ENCODE results near the gene RAB44. TPM values are rescaled to one million over a fixed set of nuclear protein-coding genes. Genes with fewer than 3 reads are reported as not detected.

RAB44 gene
- total RNA-seq, 6 experiments from 2014 or later: 0.05 to 0.07 (median 0.07) TPM; not detected in 3

DNA sequence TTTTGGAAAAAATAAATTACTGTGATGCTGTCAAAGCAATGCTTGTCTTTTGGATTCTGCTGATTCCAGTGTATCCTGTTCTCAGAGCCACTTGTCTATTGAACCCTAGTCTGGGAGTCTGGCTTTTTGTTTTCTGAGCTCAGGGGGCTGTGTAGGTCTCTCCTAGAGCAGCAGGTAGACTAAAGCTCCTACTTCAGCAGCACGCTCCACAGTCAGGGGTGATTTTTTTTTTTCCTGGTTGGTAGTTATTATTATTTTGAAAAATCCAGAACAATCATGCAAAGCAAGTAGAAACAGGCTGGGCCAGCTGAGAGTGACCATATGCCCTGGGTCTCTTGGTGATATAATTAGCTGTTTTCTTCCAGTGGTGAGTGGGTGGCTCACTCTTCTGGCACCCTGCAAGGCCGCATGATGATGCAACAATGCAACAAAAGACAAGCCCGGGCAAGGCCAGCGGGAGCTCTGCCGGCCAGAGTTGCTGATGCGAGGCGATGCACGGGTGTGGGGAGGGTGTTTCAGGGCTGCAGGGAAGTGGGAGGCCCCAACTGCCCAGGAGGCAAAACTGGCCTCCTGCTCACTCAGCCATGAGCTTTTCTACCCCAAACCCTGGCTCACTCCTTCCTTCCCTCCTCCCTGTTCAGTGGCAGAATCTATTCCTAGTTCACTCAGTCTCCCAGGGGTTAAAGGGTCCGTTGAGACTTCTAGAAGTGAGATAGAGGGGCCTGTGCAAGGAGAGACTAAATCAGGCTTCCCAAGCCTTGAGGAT lies 30.6 kb upstream of the RAB44 start:
- 14% methylated on average over 8 of the region's 9 CpGs for WGBS (ENCODE audit: insufficient coverage, low coverage, low lambda C conversion rate, missing lambda C conversion rate)
- Histone ChIP-seq H3K4me3 (no peak overlapping the region), H3K36me3 (no peaks in the 10 kb centered on the region), H3K27me3 (no peaks in the 10 kb centered on the region), H3K4me1 (peaks cover 0 to 10% (median 0%) of the 10 kb centered on the region in 4 donors), H3K9me3 (no peaks in the 10 kb centered on the region), H3K27ac (no peak overlapping the region)
- intact Hi-C loops (cut with DNase I): no loop called here
- DNase-seq (peak; percentile 66 to 82 (median 78)), ATAC-seq (peak; percentile 75 to 90 (median 87))
- TF ChIP-seq, protein P1, sequence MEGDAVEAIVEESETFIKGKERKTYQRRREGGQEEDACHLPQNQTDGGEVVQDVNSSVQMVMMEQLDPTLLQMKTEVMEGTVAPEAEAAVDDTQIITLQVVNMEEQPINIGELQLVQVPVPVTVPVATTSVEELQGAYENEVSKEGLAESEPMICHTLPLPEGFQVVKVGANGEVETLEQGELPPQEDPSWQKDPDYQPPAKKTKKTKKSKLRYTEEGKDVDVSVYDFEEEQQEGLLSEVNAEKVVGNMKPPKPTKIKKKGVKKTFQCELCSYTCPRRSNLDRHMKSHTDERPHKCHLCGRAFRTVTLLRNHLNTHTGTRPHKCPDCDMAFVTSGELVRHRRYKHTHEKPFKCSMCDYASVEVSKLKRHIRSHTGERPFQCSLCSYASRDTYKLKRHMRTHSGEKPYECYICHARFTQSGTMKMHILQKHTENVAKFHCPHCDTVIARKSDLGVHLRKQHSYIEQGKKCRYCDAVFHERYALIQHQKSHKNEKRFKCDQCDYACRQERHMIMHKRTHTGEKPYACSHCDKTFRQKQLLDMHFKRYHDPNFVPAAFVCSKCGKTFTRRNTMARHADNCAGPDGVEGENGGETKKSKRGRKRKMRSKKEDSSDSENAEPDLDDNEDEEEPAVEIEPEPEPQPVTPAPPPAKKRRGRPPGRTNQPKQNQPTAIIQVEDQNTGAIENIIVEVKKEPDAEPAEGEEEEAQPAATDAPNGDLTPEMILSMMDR (IDR thresholded peaks at IDR 0.05): no peak
- TF ChIP-seq POLR2A (IDR thresholded peaks at IDR 0.05): no peak

DNA sequence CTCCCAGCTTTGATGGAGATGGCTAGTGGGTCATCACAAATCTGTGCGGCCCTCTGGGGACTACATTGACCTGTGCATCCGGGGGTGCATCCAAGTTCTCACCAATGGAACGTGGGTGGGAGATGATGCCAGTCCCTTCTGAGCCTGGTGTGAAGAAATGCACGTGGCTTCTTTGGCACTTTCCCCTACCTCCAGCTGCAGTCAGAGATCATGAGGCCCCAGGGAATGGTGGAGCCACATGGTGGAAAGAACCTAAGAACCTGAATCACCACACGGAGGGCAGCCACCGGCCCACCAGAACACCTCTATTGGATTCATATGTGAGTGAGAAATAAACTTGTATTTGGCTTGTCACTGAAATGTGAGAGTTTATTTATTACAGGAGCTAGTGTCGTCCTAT lies 29.0 kb upstream of the RAB44 start:
- H3K9me3 ChIP-seq: no peaks in the 10 kb centered on the region
- WGBS (ENCODE audit: insufficient coverage, low coverage, low lambda C conversion rate, missing lambda C conversion rate): 84% methylated on average over 4 of the region's 7 CpGs
- TF ChIP-seq POLR2A (IDR thresholded peaks at IDR 0.05): no peak
- TF ChIP-seq, protein P1 (IDR thresholded peaks at IDR 0.05): no peak
- H3K27ac ChIP-seq: no peak overlapping the region
- intact Hi-C loops (cut with DNase I): no loop called here
- peaks cover 0 to 10% (median 0%) of the 10 kb centered on the region in 4 donors for H3K4me1 ChIP-seq
- H3K27me3 ChIP-seq: no peaks in the 10 kb centered on the region
- no peak overlapping the region for H3K4me3 ChIP-seq
- no peak for DNase-seq
- no peaks in the 10 kb centered on the region for H3K36me3 ChIP-seq
- ATAC-seq: no peak

DNA sequence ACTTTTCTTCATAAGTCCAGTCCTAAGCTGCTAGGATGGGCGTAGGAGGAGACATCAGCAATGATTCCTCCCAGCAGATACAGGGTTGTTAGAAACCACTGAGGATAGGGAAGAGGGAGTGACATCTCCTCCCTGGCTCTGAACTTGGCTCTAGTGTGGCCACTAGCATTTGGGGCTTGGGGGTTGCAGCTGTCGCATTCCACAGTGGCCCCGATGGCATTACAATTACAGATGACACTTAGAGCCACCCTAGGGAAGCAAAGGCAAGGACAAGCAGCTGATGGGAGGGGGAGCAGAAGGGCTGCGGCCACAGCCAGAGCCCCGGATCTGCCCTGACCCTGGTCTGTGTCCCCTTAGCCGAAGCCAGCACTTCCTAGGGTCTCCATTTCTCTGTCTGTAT lies 28.6 kb upstream of the RAB44 start:
- no peak for ATAC-seq
- intact Hi-C loops (cut with DNase I): no loop called here
- TF ChIP-seq POLR2A (IDR thresholded peaks at IDR 0.05): no peak
- TF ChIP-seq, protein P1 (IDR thresholded peaks at IDR 0.05): no peak

DNA sequence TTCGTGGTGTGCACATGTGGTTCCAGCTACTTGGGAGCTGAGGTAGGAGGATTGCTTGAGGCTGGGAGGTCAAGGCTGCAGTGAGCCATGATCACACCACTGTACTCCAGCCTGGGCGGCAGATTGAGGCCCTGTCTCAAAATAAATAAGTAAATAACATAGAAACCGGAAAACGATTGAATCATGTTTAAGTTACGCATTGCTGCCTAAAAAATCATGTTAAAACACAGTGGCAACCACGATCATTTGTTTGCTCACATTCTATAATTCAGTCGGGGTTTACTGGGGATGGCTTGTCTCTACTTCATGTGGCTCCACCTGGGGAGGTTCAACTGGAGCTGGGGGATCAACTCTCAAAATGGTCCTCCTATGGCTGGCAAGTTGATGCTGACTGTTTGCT lies 27.4 kb upstream of the RAB44 start:
- Histone ChIP-seq H3K4me3 (no peak overlapping the region), H3K36me3 (no peaks in the 10 kb centered on the region), H3K27me3 (no peaks in the 10 kb centered on the region), H3K9me3 (no peaks in the 10 kb centered on the region), H3K4me1 (peaks cover 0 to 10% (median 0%) of the 10 kb centered on the region in 4 donors), H3K27ac (no peak overlapping the region)
- DNase-seq (no peak), ATAC-seq (no peak)
- TF ChIP-seq POLR2A (IDR thresholded peaks at IDR 0.05): no peak
- TF ChIP-seq, protein P1 (IDR thresholded peaks at IDR 0.05): no peak
- intact Hi-C loops (cut with DNase I): no loop called here
- WGBS (ENCODE audit: insufficient coverage, low coverage, low lambda C conversion rate, missing lambda C conversion rate): 98% methylated on average over 6 of the region's 7 CpGs

More for the DNA sequence above, 28.6 kb upstream of the RAB44 start:
- no peak for DNase-seq
- Histone ChIP-seq H3K36me3 (no peaks in the 10 kb centered on the region), H3K4me3 (no peak overlapping the region), H3K27ac (no peak overlapping the region), H3K9me3 (no peaks in the 10 kb centered on the region), H3K4me1 (peaks cover 0 to 10% (median 0%) of the 10 kb centered on the region in 4 donors), H3K27me3 (no peaks in the 10 kb centered on the region)
- WGBS (ENCODE audit: insufficient coverage, low coverage, low lambda C conversion rate, missing lambda C conversion rate): no CpG with 5 or more reads among the region's 6 CpGs

Data from right lobe of liver (tissue), 6 donors.